ENCODE measurements around the gene HSPB7.

GRCh38 chr1:16014509-16015482 is 3.0 kb downstream of the HSPB7 start:
- TF ChIP-seq CTCF (conservative IDR thresholded peaks at IDR 0.05), result no peak
- TF ChIP-seq ZFX (IDR thresholded peaks at IDR 0.05), result no peak

All from C4-2B (cell line).